Tibial artery (tissue), 4 donors: ENCODE data around the gene ELN.

ENCODE experiments used
- DNase-seq, 2 donors: peaks; one replicate each; pipeline ENCODE4 v3.0.0-alpha.2; 2019
- H3K27ac ChIP-seq, 2 donors: fragments of 200-600 bp; sonication (generic) in 1 of 2; 1 replicate in 1 of 2; 2 replicates in 1 of 2; pipeline ENCODE4 v1.5.1; 2018 to 2019; ENCODE audit warnings: mild to moderate bottlenecking in 1 of 2
- H3K27me3 ChIP-seq, 2 donors: fragments of 200-600 bp; sonication (generic) in 1 of 2; one replicate each; pipeline versions ENCODE4 v1.5.1 to v1.6.0; 2016 to 2019
- H3K36me3 ChIP-seq, 3 donors: fragments of 200-600 bp; sonication (generic) in 2 of 3; one replicate each; pipeline ENCODE4 v1.5.1; 2016 to 2019; ENCODE audit warnings: mild to moderate bottlenecking in 2 of 3
- H3K4me1 ChIP-seq, 4 donors: fragments of 200-600 bp; sonication (generic) in 2 of 4; 1 replicate in 3 of 4; 2 replicates in 1 of 4; pipeline ENCODE4 v1.5.1; 2016 to 2019
- H3K4me3 ChIP-seq, 2 donors: fragments of 200-600 bp; sonication (generic) in 1 of 2; 1 replicate in 1 of 2; 2 replicates in 1 of 2; pipeline ENCODE4 v1.5.1; 2018 to 2019; ENCODE audit warnings: mild to moderate bottlenecking in 2 of 2
- H3K9me3 ChIP-seq, 3 donors: fragments of 200-600 bp; sonication (generic) in 1 of 3; one replicate each; pipeline ENCODE4 v1.5.1; 2016 to 2019
- CTCF ChIP-seq, 2 experiments: fragments of 200-600 bp in 1 of 2; fragments of 450-650 bp in 1 of 2; IDR thresholded peaks; one replicate each; pipeline ENCODE4 v1.5.1; 2017 to 2019; ENCODE audit warnings: antibody characterized with exemption in 2 of 2, mild to moderate bottlenecking in 1 of 2, moderate library complexity in 1 of 2
- intact Hi-C: fragments of 100-400 bp; cut with DNase I; formaldehyde crosslinking; loops from one replicate; pipeline ENCODE4 v1.15.0; 2023; ENCODE audit warnings: low total_unique reads

ELN gene

GRCh38 chr7:74101061-74101681 is 73.2 kb downstream of the ELN start:
- Histone ChIP-seq H3K4me1 (no peaks in the 10 kb centered on the region), H3K4me3 (no peak overlapping the region), H3K27me3 (no peaks in the 10 kb centered on the region), H3K36me3 (peaks cover 18 to 61% (median 38%) of the 10 kb centered on the region in 3 donors), H3K27ac (no peak overlapping the region), H3K9me3 (no peaks in the 10 kb centered on the region)
- intact Hi-C loops = no loop called here
- no peak for DNase-seq
- no peak for TF ChIP-seq CTCF (IDR thresholded peaks at IDR 0.05)

GRCh38 chr7:74103219-74103772 is 75.3 kb downstream of the ELN start:
- Histone ChIP-seq H3K36me3 (peaks cover 18 to 76% (median 43%) of the 10 kb centered on the region in 3 donors), H3K27ac (no peak overlapping the region), H3K4me1 (no peaks in the 10 kb centered on the region), H3K4me3 (no peak overlapping the region), H3K9me3 (no peaks in the 10 kb centered on the region), H3K27me3 (no peaks in the 10 kb centered on the region)
- TF ChIP-seq CTCF (IDR thresholded peaks at IDR 0.05) = no peak
- intact Hi-C loops = no loop called here
- DNase-seq = no peak

- H3K9me3 ChIP-seq = no peaks in the 10 kb centered on the region
- H3K27me3 ChIP-seq = no peaks in the 10 kb centered on the region
- no peak for DNase-seq
- no peak overlapping the region for H3K4me3 ChIP-seq
- H3K4me1 ChIP-seq = no peaks in the 10 kb centered on the region
- peaks cover 18 to 81% (median 48%) of the 10 kb centered on the region in 3 donors for H3K36me3 ChIP-seq
- H3K27ac ChIP-seq = no peak overlapping the region
- intact Hi-C loops = no loop called here
- TF ChIP-seq CTCF (IDR thresholded peaks at IDR 0.05) = no peak
Observed at GRCh38 chr7:74104702-74105101, 76.7 kb downstream of the ELN start.

GRCh38 chr7:74105992-74106391 is 78.0 kb downstream of the ELN start:
- Histone ChIP-seq H3K4me1 (no peaks in the 10 kb centered on the region), H3K36me3 (peaks cover 26 to 84% (median 52%) of the 10 kb centered on the region in 3 donors), H3K9me3 (no peaks in the 10 kb centered on the region), H3K4me3 (no peak overlapping the region), H3K27me3 (no peaks in the 10 kb centered on the region), H3K27ac (no peak overlapping the region)
- intact Hi-C loops = no loop called here
- TF ChIP-seq CTCF (IDR thresholded peaks at IDR 0.05) = no peak
- no peak for DNase-seq

GRCh38 chr7:74106846-74107245 is 78.9 kb downstream of the ELN start:
- Histone ChIP-seq H3K27me3 (no peaks in the 10 kb centered on the region), H3K36me3 (peaks cover 28 to 84% (median 55%) of the 10 kb centered on the region in 3 donors), H3K4me1 (no peaks in the 10 kb centered on the region), H3K27ac (no peak overlapping the region), H3K9me3 (no peaks in the 10 kb centered on the region), H3K4me3 (no peak overlapping the region)
- intact Hi-C loops = no loop called here
- no peak for TF ChIP-seq CTCF (IDR thresholded peaks at IDR 0.05)
- DNase-seq = no peak
